ENCODE results near the gene FRMD4B. TPM values are rescaled to one million over a fixed set of nuclear protein-coding genes. Genes with fewer than 3 reads are reported as not detected.
"Not testable (repeated sequence)": the region's sequence is repeated elsewhere in the genome, so short reads cannot be mapped to it uniquely, and the experiment has no call there.

The FRMD4B gene
- total RNA-seq, 1 donor from 2014 or later, result 140 TPM

DNA sequence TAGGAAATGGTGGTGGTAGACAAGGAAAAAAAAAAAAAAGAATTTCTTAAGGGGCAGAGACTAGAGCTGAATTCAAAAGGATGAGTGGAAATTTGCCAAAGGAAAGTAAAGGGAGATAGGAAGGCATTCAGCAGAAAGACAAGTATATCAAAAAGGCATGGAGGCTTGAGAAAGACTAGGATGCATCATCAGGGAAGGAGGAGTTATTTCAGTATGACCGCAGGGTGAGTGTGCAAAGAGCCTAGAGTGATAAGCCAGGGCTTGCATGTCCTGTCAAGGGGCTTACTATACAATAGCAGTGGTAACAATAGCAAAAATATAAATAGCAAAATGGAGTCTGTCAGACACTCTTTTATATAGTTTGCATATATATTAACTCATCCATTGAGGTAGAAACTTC lies 112.0 kb downstream of the FRMD4B start:
- H3K27me3 Mint-ChIP-seq (ENCODE audit: low read depth), result no peaks in the 10 kb centered on the region
- no peak overlapping the region for H3K27ac Mint-ChIP-seq
- H3K36me3 Mint-ChIP-seq, result no peaks in the 10 kb centered on the region
- H3K9me3 Mint-ChIP-seq, result no peaks in the 10 kb centered on the region
- H3K4me3 Mint-ChIP-seq, result no peak overlapping the region
- DNase-seq (ENCODE audit: low spot score in 2 of 2, unreplicated experiment in 2 of 2), result no peak
- TF ChIP-seq, protein P1, sequence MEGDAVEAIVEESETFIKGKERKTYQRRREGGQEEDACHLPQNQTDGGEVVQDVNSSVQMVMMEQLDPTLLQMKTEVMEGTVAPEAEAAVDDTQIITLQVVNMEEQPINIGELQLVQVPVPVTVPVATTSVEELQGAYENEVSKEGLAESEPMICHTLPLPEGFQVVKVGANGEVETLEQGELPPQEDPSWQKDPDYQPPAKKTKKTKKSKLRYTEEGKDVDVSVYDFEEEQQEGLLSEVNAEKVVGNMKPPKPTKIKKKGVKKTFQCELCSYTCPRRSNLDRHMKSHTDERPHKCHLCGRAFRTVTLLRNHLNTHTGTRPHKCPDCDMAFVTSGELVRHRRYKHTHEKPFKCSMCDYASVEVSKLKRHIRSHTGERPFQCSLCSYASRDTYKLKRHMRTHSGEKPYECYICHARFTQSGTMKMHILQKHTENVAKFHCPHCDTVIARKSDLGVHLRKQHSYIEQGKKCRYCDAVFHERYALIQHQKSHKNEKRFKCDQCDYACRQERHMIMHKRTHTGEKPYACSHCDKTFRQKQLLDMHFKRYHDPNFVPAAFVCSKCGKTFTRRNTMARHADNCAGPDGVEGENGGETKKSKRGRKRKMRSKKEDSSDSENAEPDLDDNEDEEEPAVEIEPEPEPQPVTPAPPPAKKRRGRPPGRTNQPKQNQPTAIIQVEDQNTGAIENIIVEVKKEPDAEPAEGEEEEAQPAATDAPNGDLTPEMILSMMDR (IDR thresholded peaks at IDR 0.05; ENCODE audit: unreplicated experiment), result no peak
- H3K4me1 Mint-ChIP-seq, result peaks cover 10% of the 10 kb centered on the region

DNA sequence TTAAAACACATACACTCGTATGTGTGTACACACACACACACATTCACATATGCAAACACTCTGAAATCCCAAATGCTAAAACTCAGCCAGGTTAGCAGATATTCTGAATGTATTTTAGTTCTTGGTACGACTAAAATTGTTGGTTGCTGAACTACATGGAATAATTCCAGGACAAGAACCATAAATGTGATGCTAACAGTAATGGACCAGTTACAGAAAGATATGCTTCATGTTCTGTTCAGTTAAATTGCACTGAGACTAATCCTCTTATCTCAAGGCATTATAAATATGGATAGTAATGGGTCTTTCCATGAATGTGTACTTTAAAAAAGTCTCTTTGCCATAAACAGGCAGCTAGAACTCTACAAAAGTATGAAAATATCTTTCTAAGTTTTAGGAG lies 113.3 kb downstream of the FRMD4B start:
- no peak for DNase-seq (ENCODE audit: low spot score in 2 of 2, unreplicated experiment in 2 of 2)
- Mint-ChIP-seq H3K36me3 (no peaks in the 10 kb centered on the region), H3K27ac (peak overlapping the region; percentile 47), H3K27me3 (ENCODE audit: low read depth) (no peaks in the 10 kb centered on the region), H3K4me1 (peaks cover 8% of the 10 kb centered on the region), H3K9me3 (no peaks in the 10 kb centered on the region), H3K4me3 (no peak overlapping the region)
- TF ChIP-seq, protein P1 (IDR thresholded peaks at IDR 0.05; ENCODE audit: unreplicated experiment), result no peak

- H3K9me3 Mint-ChIP-seq, result no peaks in the 10 kb centered on the region
- peaks cover 8% of the 10 kb centered on the region for H3K4me1 Mint-ChIP-seq
- no peak overlapping the region for H3K4me3 Mint-ChIP-seq
- no peak overlapping the region for H3K27ac Mint-ChIP-seq
- no peak for DNase-seq (ENCODE audit: low spot score in 2 of 2, unreplicated experiment in 2 of 2)
- TF ChIP-seq, protein P1 (IDR thresholded peaks at IDR 0.05; ENCODE audit: unreplicated experiment), result no peak
- no peaks in the 10 kb centered on the region for H3K27me3 Mint-ChIP-seq (ENCODE audit: low read depth)
- no peaks in the 10 kb centered on the region for H3K36me3 Mint-ChIP-seq
Observed at GRCh38 chr3:69271098-69271497, 114.8 kb downstream of the FRMD4B start.

GRCh38 chr3:69266585-69266984 lies 119.3 kb downstream of the FRMD4B start:
- Mint-ChIP-seq H3K4me1 (peaks cover 8% of the 10 kb centered on the region), H3K36me3 (no peaks in the 10 kb centered on the region), H3K4me3 (no peak overlapping the region), H3K9me3 (no peaks in the 10 kb centered on the region), H3K27me3 (ENCODE audit: low read depth) (no peaks in the 10 kb centered on the region), H3K27ac (no peak overlapping the region)
- TF ChIP-seq, protein P1 (IDR thresholded peaks at IDR 0.05; ENCODE audit: unreplicated experiment), result no peak
- DNase-seq (ENCODE audit: low spot score in 2 of 2, unreplicated experiment in 2 of 2), result no peak

GRCh38 chr3:69266071-69266470 lies 119.8 kb downstream of the FRMD4B start:
- not testable (repeated sequence) for H3K27me3 Mint-ChIP-seq (ENCODE audit: low read depth); H3K36me3 Mint-ChIP-seq; H3K4me3 Mint-ChIP-seq; H3K27ac Mint-ChIP-seq; H3K4me1 Mint-ChIP-seq; DNase-seq (ENCODE audit: low spot score in 2 of 2, unreplicated experiment in 2 of 2); H3K9me3 Mint-ChIP-seq

DNA sequence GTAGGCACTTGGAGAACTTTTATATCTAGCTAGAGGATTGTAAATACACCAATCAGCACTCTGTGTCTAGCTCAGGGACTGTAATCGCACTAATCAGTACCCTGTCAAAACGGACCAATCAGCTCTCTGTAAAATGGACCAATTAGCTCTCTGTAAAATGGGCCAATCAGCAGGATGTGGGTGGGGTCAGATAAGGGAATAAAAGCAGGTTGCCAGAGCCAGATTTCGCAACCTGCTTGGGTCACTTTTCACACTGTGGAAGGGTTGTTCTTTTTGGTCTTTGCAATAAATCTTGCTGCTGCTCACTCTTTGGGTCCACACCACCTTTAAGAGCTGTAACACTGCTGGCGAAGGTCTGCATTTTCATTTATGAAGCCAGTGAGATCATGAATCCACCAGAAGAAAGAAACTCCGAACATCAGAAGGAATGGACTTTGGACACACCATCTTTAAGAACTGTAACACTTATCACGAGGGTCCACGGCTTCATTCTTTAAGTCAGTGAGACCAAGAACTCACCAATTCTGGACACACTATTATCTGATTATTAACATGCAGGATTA lies 125.0 kb downstream of the FRMD4B start:
- H3K27ac Mint-ChIP-seq; H3K27me3 Mint-ChIP-seq (ENCODE audit: low read depth); DNase-seq (ENCODE audit: low spot score in 2 of 2, unreplicated experiment in 2 of 2); H3K9me3 Mint-ChIP-seq; H3K36me3 Mint-ChIP-seq; H3K4me3 Mint-ChIP-seq: not testable (repeated sequence)
- H3K4me1 Mint-ChIP-seq, result peaks cover 14% of the 10 kb centered on the region

All from mesothelial cell of epicardium (in vitro differentiated cells).